SW 1271 (cell line): ENCODE measurements around the gene ALAS1.

Experiments
- DNase-seq, 2 experiments: peaks; one replicate each; lab custom pipeline; 2025; lab: John Stamatoyannopoulos, UW

ALAS1 gene

GRCh38 chr3:52249683-52250082 is 51.7 kb downstream of the ALAS1 start:
- DNase-seq = no peak

- no peak for DNase-seq
These were observed 52.2 kb downstream of the ALAS1 start for GRCh38 chr3:52250122-52250521.

GRCh38 chr3:52253314-52254304 is 55.6 kb downstream of the ALAS1 start:
- DNase-seq = no peak

GRCh38 chr3:52254608-52255007 is 56.6 kb downstream of the ALAS1 start:
- no peak for DNase-seq

GRCh38 chr3:52256159-52256558 is 58.2 kb downstream of the ALAS1 start:
- DNase-seq = no peak

GRCh38 chr3:52256622-52257021 is 58.7 kb downstream of the ALAS1 start:
- no peak for DNase-seq

- DNase-seq = no peak
These were observed 60.0 kb downstream of the ALAS1 start for GRCh38 chr3:52257911-52258310.

GRCh38 chr3:52259035-52259434 is 61.1 kb downstream of the ALAS1 start:
- DNase-seq = no peak

GRCh38 chr3:52259448-52259847 is 61.5 kb downstream of the ALAS1 start:
- no peak for DNase-seq

- DNase-seq = no peak
These were observed 64.5 kb downstream of the ALAS1 start for GRCh38 chr3:52262447-52262846.
